ENCODE results near the gene GAS6. TPM values are rescaled to one million over a fixed set of nuclear protein-coding genes. Genes with fewer than 3 reads are reported as not detected.
"Not testable (repeated sequence)": the region's sequence is repeated elsewhere in the genome, so short reads cannot be mapped to it uniquely, and the experiment has no call there.

GAS6 gene
- 100 to 1,000 TPM; 165 to 175 TPM for total RNA-seq
- long read RNA-seq, transcript GAS6-201 (15 exons, 2,490 nt) = major isoform, 454 of 751 reads
- long read RNA-seq, transcript GAS6-204 (1 exons, 2,646 nt) = minor isoform, 21 of 751 reads
- long read RNA-seq, transcript GAS6-203 (7 exons, 2,507 nt) = minor isoform, 6 of 751 reads
- long read RNA-seq, transcript GAS6-205 (9 exons, 2,169 nt) = minor isoform, 14 of 751 reads
- long read RNA-seq, partial matches to known transcripts = 207 of 751 reads
- long read RNA-seq, other reads (novel, unspliced or antisense) = 49 of 751 reads

GRCh38 chr13:113863524-113864272 lies at the start of gene GAS6:
GAS6 (minus strand) TSS chr13:113864076; CDS start chr13:113863920, 156 bp downstream.
- intact Hi-C loops (cut with DNase I) = loop anchor here in 1 of 2 donors (5.0 kb wide), 2 partner anchors 39 to 46 kb away; no protein-coding TSS in a partner anchor
- peak; percentile 56 to 72 for ATAC-seq
- peak; percentile 72 for DNase-seq

DNA sequence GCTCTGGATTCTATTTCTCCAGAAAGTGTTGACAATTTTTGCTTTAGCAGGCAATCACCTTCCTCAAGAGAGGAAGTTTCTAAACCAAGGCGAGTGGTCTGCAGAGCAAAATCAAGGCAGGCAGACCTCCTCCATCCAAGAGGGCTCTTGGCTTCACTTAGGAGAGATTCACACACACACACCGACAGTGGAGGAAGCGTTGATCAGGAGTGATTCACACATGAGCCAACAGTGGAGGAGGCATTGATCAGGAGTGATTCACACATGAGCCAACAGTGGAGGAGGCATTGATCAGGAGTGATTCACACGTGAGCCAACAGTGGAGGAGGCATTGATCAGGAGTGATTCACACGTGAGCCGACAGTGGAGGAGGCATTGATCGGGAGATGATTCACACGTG lies 49.5 kb upstream of the GAS6 start:
- intact Hi-C loops (cut with DNase I); ATAC-seq; DNase-seq: not testable (repeated sequence)

GRCh38 chr13:113912596-113912995 lies 48.7 kb upstream of the GAS6 start:
- intact Hi-C loops (cut with DNase I) = no loop called here
- no peak for DNase-seq
- no peak for ATAC-seq

DNA sequence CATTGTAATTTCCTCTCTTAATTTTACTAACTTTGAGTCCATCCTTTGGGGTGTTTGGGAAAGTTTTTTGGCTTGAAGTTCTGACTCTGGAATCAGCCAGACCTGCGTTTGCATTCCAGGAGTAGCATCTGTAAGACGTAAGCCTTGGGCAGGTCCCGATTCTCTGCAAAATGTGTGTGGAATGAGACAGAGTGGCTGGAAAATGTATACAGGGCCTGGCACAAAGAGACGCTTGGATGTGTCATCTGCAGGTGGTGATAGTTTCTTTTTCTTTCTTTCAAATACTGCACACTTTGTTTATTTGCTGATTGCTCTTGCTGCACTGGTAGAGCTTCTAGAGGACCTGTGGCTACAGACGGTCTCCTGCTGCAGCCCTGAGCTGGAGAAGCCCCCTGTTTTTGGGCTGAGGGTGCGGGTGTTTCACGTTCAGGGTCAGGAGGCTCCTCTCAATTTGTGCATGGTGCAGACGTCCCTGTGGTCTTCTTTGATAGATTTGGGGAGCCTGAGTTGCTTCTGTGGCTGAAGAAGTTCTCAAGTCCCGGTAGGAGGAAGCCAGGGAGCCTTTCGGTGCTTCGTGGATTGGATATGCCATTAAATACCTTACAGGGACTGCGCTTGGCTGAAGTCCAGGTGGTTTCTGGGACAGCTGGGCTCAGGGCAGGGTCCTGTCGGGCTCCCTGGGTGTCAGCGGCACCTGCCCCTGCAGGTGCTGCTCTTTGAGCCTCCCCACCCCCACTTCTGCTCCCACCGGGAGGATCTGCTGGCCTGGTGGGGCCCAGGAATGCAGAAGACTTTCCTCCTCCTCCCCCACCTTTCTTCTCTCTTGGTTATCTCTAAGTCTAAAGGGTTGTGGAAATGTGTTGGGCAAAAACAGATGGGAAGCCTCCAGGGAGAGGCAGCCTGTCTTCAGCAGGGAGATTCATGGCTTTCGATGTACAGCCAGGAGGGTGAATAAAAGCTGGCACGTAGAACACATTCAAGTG lies 44.0 kb upstream of the GAS6 start:
- peak in 1 of 2 donors; percentile 74 for ATAC-seq
- no peak for DNase-seq
- intact Hi-C loops (cut with DNase I) = loop anchor here in 1 of 2 donors (5.0 kb wide), 1 partner anchor 91 kb away; no protein-coding TSS in a partner anchor

GRCh38 chr13:113906571-113906970 lies 42.7 kb upstream of the GAS6 start:
- ATAC-seq (peak; percentile 59 to 61), DNase-seq (no peak)
- intact Hi-C loops (cut with DNase I) = loop anchor here in 1 of 2 donors (5.0 kb wide), 1 partner anchor 89 kb away; no protein-coding TSS in a partner anchor

DNA sequence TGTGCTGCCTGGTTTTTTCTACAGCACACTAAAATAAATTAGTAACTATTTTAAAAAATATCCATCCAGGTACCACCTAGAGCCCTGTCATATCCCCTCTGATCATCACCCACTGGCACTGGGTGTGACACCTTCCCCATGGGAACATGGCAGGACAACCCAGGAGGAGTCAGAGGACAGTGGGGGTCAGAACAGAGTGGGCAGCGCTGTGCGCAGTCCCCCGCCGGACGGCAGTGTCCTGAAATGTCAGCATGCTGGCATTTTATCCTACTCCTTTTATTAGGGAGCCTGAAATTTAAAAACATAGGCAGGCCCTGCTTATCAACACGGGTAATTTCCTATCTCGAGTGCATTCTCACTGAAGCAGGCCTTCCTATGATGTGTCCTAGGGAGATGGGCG lies 42.1 kb upstream of the GAS6 start:
- intact Hi-C loops (cut with DNase I) = loop anchor here (2.0 to 5.0 kb wide), 2 partner anchors 89 kb away; no protein-coding TSS in a partner anchor
- ATAC-seq = no peak
- no peak for DNase-seq

DNA sequence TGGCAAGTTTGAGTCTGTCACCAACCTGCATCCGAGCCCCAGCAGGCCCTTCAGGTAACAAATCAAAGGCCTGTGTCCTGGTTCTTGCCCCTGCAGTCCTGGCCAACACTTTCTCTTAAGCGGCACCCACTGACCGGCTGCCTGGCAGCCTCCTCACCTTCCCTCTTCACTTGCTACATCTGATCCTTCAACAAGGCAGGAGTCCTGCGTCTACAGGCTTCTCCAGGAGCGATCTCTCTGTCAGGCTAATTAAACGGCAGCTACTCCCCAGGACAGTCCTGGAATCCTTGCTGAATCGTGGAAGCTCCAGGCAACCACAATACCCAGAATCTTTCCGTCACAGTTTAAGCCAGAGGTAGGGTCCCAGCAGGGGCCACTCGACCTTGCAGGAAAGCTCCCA lies 41.1 kb upstream of the GAS6 start:
- no peak for ATAC-seq
- DNase-seq = no peak
- intact Hi-C loops (cut with DNase I) = loop anchor here (2.0 to 5.0 kb wide), 2 partner anchors 88 kb away; no protein-coding TSS in a partner anchor

DNA sequence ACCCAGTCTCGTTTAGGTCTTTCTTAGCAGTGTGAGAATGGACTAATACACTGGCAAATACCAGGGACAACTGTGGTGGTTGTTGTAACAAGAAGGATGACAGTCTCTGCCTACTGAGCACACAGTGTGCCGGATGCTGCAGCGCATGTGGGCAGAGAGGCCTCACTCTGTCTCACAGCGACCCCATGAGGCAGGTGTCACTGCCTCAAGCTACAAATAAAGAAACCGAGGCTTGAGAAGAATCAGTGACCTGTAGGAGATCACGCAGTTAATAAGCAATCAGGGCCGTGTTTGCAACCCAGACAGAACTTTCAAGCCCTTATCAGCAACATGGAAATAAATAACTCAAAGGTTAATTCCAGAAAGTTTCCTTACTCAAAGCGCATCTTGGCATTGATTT lies 40.5 kb upstream of the GAS6 start:
- intact Hi-C loops (cut with DNase I) = loop anchor here in 1 of 2 donors (2.0 to 5.0 kb wide), 2 partner anchors 42 to 88 kb away; partner anchors contain the start of gene GAS6
- DNase-seq = peak; percentile 77
- ATAC-seq = peak; percentile 80 to 88

GRCh38 chr13:113903912-113904311 lies 40.0 kb upstream of the GAS6 start:
- DNase-seq = no peak
- ATAC-seq = no peak
- intact Hi-C loops (cut with DNase I) = loop anchor here in 1 of 2 donors (2.0 to 5.0 kb wide), 2 partner anchors 42 to 87 kb away; partner anchors contain the start of gene GAS6

- ATAC-seq (peak in 1 of 2 donors; percentile 30), DNase-seq (no peak)
- intact Hi-C loops (cut with DNase I) = loop anchor here in 1 of 2 donors (5.0 kb wide), 1 partner anchor 41 kb away; the partner anchor contains the start of gene GAS6
These were observed 39.3 kb upstream of the GAS6 start for GRCh38 chr13:113902986-113903775.

DNA sequence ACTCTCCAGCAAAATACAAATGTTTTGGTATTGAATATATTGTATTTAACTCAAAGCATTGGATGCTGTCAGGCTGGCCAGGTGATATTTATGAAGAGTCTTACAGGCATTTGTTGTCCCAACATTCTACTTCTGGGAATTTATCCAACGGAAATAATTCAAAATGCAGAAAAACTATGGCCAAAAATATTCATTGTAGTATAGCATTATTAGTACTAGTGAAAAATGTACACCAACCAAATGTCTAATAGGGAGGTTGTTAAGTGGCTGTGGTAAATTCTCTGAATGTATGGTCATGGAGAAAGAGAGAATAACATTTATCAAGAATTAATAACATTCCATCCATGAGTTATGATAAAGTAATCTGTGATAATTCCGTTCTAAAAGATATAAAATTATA lies 38.6 kb upstream of the GAS6 start:
- DNase-seq (no peak), ATAC-seq (no peak)
- intact Hi-C loops (cut with DNase I) = loop anchor here in 1 of 2 donors (5.0 kb wide), 1 partner anchor 40 kb away; the partner anchor contains the start of gene GAS6

DNA sequence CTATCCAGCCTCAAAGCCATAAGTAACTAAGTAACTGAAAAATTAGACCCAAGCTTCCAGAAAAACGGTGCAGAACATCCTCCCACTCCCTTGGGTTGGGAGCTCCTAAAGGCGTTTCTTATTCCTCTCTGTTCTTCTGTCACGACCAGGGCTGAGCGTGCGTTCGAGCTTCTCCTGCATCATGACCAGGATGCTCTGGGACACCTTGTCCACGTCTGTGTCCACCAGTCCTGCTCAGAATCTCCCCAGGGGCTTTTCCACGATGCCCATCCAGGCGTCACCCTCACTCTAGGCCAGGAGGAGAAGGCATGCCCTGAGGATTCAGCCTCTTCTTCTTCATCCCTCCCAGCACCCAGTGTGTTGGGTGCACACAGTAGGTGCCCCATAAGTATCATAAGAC lies 37.8 kb upstream of the GAS6 start:
- DNase-seq (no peak), ATAC-seq (no peak)
- intact Hi-C loops (cut with DNase I) = loop anchor here in 1 of 2 donors (5.0 kb wide), 1 partner anchor 39 kb away; the partner anchor contains the start of gene GAS6

DNA sequence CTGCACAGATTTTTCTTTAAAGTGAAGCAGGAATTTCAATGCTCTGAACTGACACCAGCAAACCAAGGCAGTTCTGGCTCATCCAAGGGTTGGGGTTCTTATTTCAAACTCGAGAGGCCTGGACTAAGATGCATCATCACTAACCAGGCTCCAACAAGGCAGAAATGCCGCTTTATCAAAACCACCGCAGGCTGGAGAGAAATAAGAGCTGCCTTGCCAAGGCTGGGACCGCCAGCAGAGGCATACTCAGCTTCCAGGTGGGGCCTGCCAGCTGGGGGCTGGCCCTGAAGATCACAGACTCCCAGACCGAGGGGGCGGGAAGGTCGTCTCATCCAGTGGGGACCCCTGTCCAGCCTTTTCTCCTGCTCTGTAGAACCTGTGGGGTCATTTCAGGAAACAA lies 37.4 kb upstream of the GAS6 start:
- intact Hi-C loops (cut with DNase I) = loop anchor here in 1 of 2 donors (5.0 kb wide), 1 partner anchor 39 kb away; the partner anchor contains the start of gene GAS6
- ATAC-seq (no peak), DNase-seq (no peak)

GRCh38 chr13:113900646-113901045 lies 36.8 kb upstream of the GAS6 start:
- intact Hi-C loops (cut with DNase I) = loop anchor here in 1 of 2 donors (5.0 kb wide), 1 partner anchor 38 kb away; the partner anchor contains the start of gene GAS6
- no peak for ATAC-seq
- no peak for DNase-seq

DNA sequence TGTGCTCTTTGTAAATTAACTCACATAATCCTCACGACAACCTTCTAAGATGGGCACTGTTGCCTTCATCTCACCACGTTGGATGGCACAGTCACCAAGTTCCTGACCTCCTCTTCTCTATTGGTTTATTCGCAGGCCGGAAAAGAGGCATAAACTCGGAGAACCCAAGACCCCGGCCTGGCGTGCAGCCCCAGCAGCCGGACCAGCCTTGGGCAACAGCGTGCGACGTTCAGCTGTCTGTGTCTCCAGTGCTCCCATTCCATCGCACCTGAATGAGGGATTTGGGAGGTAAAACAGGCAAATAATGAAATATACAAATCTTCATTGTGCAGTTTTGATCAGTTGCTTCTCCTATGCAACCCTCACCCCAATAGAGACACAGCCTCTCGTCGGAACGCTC lies 34.5 kb upstream of the GAS6 start:
- no peak for DNase-seq
- intact Hi-C loops (cut with DNase I) = no loop called here
- ATAC-seq = no peak

DNA sequence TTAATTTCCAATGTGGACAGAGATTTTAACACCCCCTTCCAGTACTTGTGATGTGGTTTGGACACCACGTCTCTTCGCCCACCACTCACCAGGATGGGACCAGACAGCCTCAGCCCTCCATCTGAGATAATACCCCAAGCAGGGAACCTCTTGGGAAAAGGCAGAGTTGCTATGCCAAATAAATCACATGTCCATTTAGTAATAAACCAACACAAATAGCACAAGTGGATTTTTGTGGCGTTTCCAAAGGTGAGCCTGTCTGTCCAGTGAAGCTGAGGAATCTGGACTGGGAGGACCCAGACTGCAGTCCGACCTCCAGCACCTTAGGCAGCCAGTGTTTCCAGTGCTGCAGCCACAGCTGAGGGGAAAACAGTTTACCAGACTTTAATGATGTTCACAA lies 34.1 kb upstream of the GAS6 start:
- intact Hi-C loops (cut with DNase I) = no loop called here
- ATAC-seq (no peak), DNase-seq (no peak)

DNA sequence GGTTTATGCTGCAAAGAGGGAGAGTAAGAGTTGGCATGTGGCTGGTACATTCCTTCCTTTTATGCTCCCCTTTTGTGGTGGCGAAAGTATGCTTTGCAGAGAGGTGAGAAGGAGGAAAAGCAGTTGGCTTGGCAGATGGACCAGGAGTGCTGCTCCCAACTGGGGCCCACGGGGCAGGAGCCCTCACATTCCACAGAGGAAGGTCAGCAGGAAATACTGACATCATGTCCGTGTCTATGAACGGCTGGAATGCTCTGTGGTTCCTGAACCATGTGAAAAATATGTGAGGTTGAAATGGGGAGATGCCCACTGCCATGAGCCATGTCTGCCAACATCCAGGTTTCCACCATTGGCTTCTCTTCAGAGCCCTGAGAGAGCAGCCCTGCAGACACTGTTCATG lies 33.3 kb upstream of the GAS6 start:
- intact Hi-C loops (cut with DNase I) = no loop called here
- DNase-seq (no peak), ATAC-seq (peak; percentile 82 to 83)

GRCh38 chr13:113895436-113895835 lies 31.6 kb upstream of the GAS6 start:
- ATAC-seq = no peak
- no peak for DNase-seq
- intact Hi-C loops (cut with DNase I) = no loop called here

Measured in left cardiac atrium (tissue), 4 donors.